OCI-LY7 (cell line): ENCODE results near the gene SYPL1. TPM values are rescaled to one million over a fixed set of nuclear protein-coding genes. Genes with fewer than 3 reads are reported as not detected.

ENCODE experiments used
- BruUV-seq: library from RNA; stranded (reverse); fragments of 400-500 nt; replicated peaks from 2 replicates; lab custom pipeline; 2021; lab: Mats Ljungman, UMichigan
- CTCF ChIA-PET: fragments of 300-600 bp; sonication (Branson Sonifier 250); formaldehyde crosslinking; loops from one replicate; lab custom pipeline; 2022; ENCODE audit warnings: antibody characterized with exemption; ENCODE audit not compliant: unreplicated experiment; lab: Charles Lee
- POLR2A ChIA-PET: fragments of 300-600 bp; sonication (Branson Sonifier 250); formaldehyde crosslinking; loops from one replicate; lab custom pipeline; 2022; ENCODE audit warnings: antibody characterized with exemption; lab: Charles Lee
- DNase-seq: peaks from one replicate; pipeline ENCODE4 v3.0.0-alpha.2; 2015; ENCODE audit warnings: low spot score
- H2AFZ ChIP-seq: fragments of 200-600 bp; sonication (generic), shearing (Covaris generic); 2 replicates; pipeline ENCODE4 v1.6.1; 2014; ENCODE audit warnings: mild to moderate bottlenecking, antibody characterized with exemption, low read length, moderate library complexity
- H3K27ac ChIP-seq: fragments of 200-600 bp; sonication (generic); 2 replicates; pipeline ENCODE4 v1.5.1; 2014; ENCODE audit warnings: mixed run types, low read depth, mild to moderate bottlenecking, moderate library complexity, low read length, inconsistent platforms; ENCODE audit not compliant: poor library complexity, severe bottlenecking
- H3K36me3 ChIP-seq: fragments of 200-600 bp; sonication (generic); 2 replicates; pipeline ENCODE4 v1.6.1; 2014; ENCODE audit warnings: mild to moderate bottlenecking, antibody characterized with exemption, low read length, moderate library complexity, mixed read lengths; ENCODE audit not compliant: insufficient read depth
- H3K4me1 ChIP-seq: fragments of 200-600 bp; sonication (generic); 2 replicates; pipeline ENCODE4 v1.5.1; 2014; ENCODE audit warnings: mild to moderate bottlenecking, low read length; ENCODE audit not compliant: insufficient read depth, poor library complexity, severe bottlenecking
- H3K4me2 ChIP-seq: fragments of 200-600 bp; sonication (generic); 2 replicates; pipeline ENCODE4 v1.6.1; 2014; ENCODE audit warnings: mild to moderate bottlenecking, low read length
- H3K4me3 ChIP-seq: fragments of 200-600 bp; sonication (generic); 2 replicates; pipeline ENCODE4 v1.5.1; 2014; ENCODE audit warnings: mild to moderate bottlenecking, low read depth, low read length; ENCODE audit not compliant: poor library complexity, severe bottlenecking
- H3K79me2 ChIP-seq: fragments of 200-600 bp; sonication (generic); 2 replicates; pipeline ENCODE4 v1.6.1; 2016; ENCODE audit warnings: low read depth, mild to moderate bottlenecking, low read length, moderate library complexity, mixed read lengths; ENCODE audit not compliant: insufficient read depth
- H3K9me2 ChIP-seq: fragments of 200-600 bp; sonication (generic); 2 replicates; pipeline ENCODE4 v1.6.1; 2016; ENCODE audit warnings: mild to moderate bottlenecking, low read length, mixed read lengths; ENCODE audit not compliant: insufficient read depth
- H3K9me3 ChIP-seq: fragments of 200-600 bp; sonication (generic); 2 replicates; pipeline ENCODE4 v1.6.1; 2014; ENCODE audit warnings: mild to moderate bottlenecking, mixed run types, low read length, mixed read lengths
- H4K20me1 ChIP-seq: fragments of 200-600 bp; sonication (generic); 2 replicates; pipeline ENCODE4 v1.6.1; 2014; ENCODE audit warnings: mild to moderate bottlenecking, antibody characterized with exemption, low read length, moderate library complexity, mixed read lengths; ENCODE audit not compliant: insufficient read depth
- CTCF ChIP-seq: fragments of 200-600 bp; sonication (generic); conservative IDR thresholded peaks from 2 replicates; pipeline ENCODE4 v1.5.1; 2014; ENCODE audit warnings: mild to moderate bottlenecking, antibody characterized with exemption, low read length, moderate library complexity, mixed read lengths
- EZH2phosphoT487 ChIP-seq: fragments of 200-600 bp; sonication (generic); IDR thresholded peaks from 2 replicates; pipeline ENCODE4 v1.6.1; 2018; ENCODE audit warnings: low read depth, borderline replicate concordance, mild to moderate bottlenecking, mixed run types, antibody characterized with exemption, low read length, moderate library complexity, mixed read lengths
- intact Hi-C: fragments of 100-400 bp; cut with micrococcal nuclease; formaldehyde crosslinking; loops from one replicate; pipeline ENCODE4 v1.10.0; 2022; ENCODE audit not compliant: unreplicated experiment
- total RNA-seq, 2 experiments: library from RNA; depleted of rRNA in 1 of 2; stranded (reverse); fragments of >200 nt in 1 of 2; shearing (Covaris generic) in 1 of 2; gene quantifications; 2 replicates each; pipeline ENCODE4 v1.2.3, GENCODE V29; 2014 to 2022

The SYPL1 gene
- total RNA-seq, 2 experiments from 2014 or later: 34.1 to 112 TPM

GRCh38 chr7:106101726-106102125 is 10.4 kb downstream of the SYPL1 start:
- Histone ChIP-seq H3K36me3 (peaks cover 95% of the 10 kb centered on the region), H3K9me2 (no peaks in the 10 kb centered on the region), H3K4me2 (peak overlapping the region; percentile 48), H2AFZ (no peak overlapping the region), H4K20me1 (peaks cover 48% of the 10 kb centered on the region), H3K4me1 (peaks cover 90% of the 10 kb centered on the region), H3K4me3 (peak overlapping the region; percentile 20), H3K79me2 (peaks cover 100% of the 10 kb centered on the region), H3K27ac (peak overlapping the region; percentile 60), H3K9me3 (peaks cover 6% of the 10 kb centered on the region; the same call in 1 of the 2 replicates)
- no peak for DNase-seq
- intact Hi-C loops: no loop called here
- TF ChIP-seq CTCF (no peak), EZH2phosphoT487 (no peak)
- BruUV-seq: no TSS peak
- ChIA-PET POLR2A (interaction anchor here (1.3 to 2.7 kb wide), 5 partner anchors 7 to 30 kb away, joined by 3 to 22 read pairs (median 7); partner anchors contain the start of gene SYPL1), CTCF (no interaction called here)

DNA sequence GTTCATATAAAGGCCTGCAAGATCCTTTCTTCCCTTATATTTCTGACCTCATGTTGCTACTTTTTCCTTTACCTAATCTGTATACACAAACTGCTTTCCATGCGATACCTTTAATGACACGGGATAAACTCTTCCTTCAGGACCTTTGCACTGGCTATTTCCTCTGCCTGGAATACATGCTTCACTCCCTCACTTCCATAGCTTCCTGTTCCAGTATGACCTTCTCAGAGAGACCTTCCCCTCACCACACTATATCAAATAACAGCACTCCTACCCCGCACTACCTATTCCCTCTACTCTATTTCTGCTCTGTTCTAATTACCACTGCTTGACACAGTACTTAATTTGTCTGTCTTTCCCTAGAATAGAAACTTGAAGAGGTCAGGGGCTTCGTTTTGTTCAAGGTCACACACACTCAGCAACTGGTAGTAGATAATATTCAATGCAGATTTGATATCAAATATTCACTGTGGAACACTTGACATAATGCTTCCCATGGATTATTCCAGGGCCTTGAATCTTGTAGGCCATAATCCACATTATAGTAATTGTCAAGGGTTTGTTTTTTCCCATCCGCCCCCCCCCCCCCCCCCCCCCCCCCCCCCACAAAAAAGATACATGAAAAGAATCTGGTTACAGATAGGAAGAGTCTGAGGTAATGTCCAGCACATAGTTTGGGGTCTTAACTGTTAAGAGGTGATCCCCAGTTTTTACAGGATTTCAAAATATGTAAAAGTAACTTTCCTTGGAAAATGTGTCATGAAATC is 11.1 kb downstream of the SYPL1 start:
- Histone ChIP-seq H3K27ac (peak overlapping the region; percentile 60), H3K4me2 (peak overlapping the region; percentile 48), H3K9me2 (no peaks in the 10 kb centered on the region), H4K20me1 (peaks cover 48% of the 10 kb centered on the region), H3K79me2 (peaks cover 100% of the 10 kb centered on the region), H2AFZ (no peak overlapping the region), H3K36me3 (peaks cover 96% of the 10 kb centered on the region), H3K9me3 (peaks cover 6% of the 10 kb centered on the region; the same call in 1 of the 2 replicates), H3K4me3 (peak overlapping the region; percentile 35), H3K4me1 (peaks cover 90% of the 10 kb centered on the region)
- ChIA-PET POLR2A (interaction anchor here (0.7 to 1.8 kb wide), 12 partner anchors 9 to 44 kb away, joined by 3 to 9 read pairs (median 4); no protein-coding TSS in a partner anchor), CTCF (no interaction called here)
- BruUV-seq: no TSS peak
- intact Hi-C loops: no loop called here
- no peak for DNase-seq
- TF ChIP-seq EZH2phosphoT487 (no peak), CTCF (no peak)

DNA sequence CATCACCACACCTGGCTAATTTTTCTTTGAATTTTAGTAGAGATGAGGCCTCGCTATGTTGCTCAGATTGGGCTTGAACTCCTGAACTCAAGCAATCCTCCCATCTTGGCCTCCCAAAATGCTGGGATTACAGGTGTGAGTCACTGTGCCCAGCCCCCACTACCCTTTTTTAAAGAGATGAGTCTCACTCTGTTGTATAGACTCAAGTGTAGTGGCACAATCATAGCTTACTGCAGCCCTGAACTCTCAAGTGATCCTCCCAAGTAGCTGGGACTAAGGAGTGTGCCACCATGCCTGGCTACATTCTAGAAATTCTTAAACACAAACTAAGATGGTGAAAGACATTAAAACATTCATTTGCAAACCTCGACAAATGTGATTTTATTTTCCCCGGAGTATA is 12.6 kb downstream of the SYPL1 start:
- no peak for TF ChIP-seq CTCF
- no peak for TF ChIP-seq EZH2phosphoT487
- H3K27ac ChIP-seq: peak overlapping the region; percentile 60
- peak overlapping the region; percentile 35 for H3K4me3 ChIP-seq
- no peak overlapping the region for H2AFZ ChIP-seq
- ChIA-PET CTCF (no interaction called here), POLR2A (interaction anchor here (0.5 to 1.8 kb wide), 7 partner anchors 9 to 28 kb away, joined by 3 to 9 read pairs (median 5); no protein-coding TSS in a partner anchor)
- DNase-seq: no peak
- peaks cover 96% of the 10 kb centered on the region for H3K36me3 ChIP-seq
- peaks cover 100% of the 10 kb centered on the region for H3K79me2 ChIP-seq
- no TSS peak for BruUV-seq
- peak overlapping the region; percentile 48 for H3K4me2 ChIP-seq
- H3K4me1 ChIP-seq: peaks cover 87% of the 10 kb centered on the region
- H3K9me3 ChIP-seq: peaks cover 6% of the 10 kb centered on the region; the same call in 1 of the 2 replicates
- peaks cover 34% of the 10 kb centered on the region for H4K20me1 ChIP-seq
- H3K9me2 ChIP-seq: no peaks in the 10 kb centered on the region
- intact Hi-C loops: no loop called here
